HepG2 (cell line): ENCODE measurements around the gene MTRR. TPM values are rescaled to one million over a fixed set of nuclear protein-coding genes. Genes with fewer than 3 reads are reported as not detected.

Experiments used
- ATAC-seq: fragments of 200-7000 bp; cut with Tn5 transposase; 3 replicates; pipeline ENCODE4 v1.9.1; 2020; ENCODE audit warnings: mild to moderate bottlenecking, moderate library complexity
- BruUV-seq: library from RNA; stranded (reverse); fragments of 400-500 nt; replicated peaks from 2 replicates; lab custom pipeline; 2021; lab: Mats Ljungman, UMichigan
- CTCF ChIA-PET: fragments of 300-600 bp; formaldehyde crosslinking; extraction: SDS; loops from one replicate; lab custom pipeline; 2021; ENCODE audit warnings: low total read pairs, inconsistent platforms, low intra/inter-chr PET ratio; lab: Yijun Ruan, JAX
- POLR2A ChIA-PET: fragments of 350-600 bp; sonication (Branson Sonifier 250); formaldehyde crosslinking; loops from one replicate; lab custom pipeline; 2020; ENCODE audit warnings: antibody characterized with exemption, inconsistent platforms; lab: Yijun Ruan, JAX
- DNase-seq: peaks from one replicate; pipeline ENCODE4 v3.0.0-alpha.2; 2015; ENCODE audit warnings: low spot score
- FAIRE-seq: peaks from 3 replicates; lab custom pipeline; 2011; peaks lifted over from hg19 to GRCh38; lab: Jason Lieb, UNC
- H2AFZ ChIP-seq: one replicate; pipeline ENCODE4 v1.6.1; 2011; ENCODE audit warnings: low read length, inconsistent platforms
- H3K27ac ChIP-seq: fragments of 300-600 bp; 3 replicates; pipeline ENCODE4 v1.8.0; 2011; ENCODE audit warnings: mixed run types, mild to moderate bottlenecking, mixed read lengths, low read length, inconsistent platforms; ENCODE audit not compliant: insufficient read depth; ENCODE audit errors: extremely low read length
- H3K27me3 ChIP-seq, 2 experiments: fragments of 200-600 bp in 1 of 2; 2 replicates in 1 of 2; 3 replicates in 1 of 2; pipeline versions ENCODE4 v1.6.0 to v1.8.0; 2011; ENCODE audit warnings: low read length in 2 of 2, mild to moderate bottlenecking in 2 of 2, moderate library complexity in 2 of 2, inconsistent platforms in 1 of 2; ENCODE audit not compliant: insufficient read depth in 2 of 2, control insufficient read depth in 1 of 2
- H3K36me3 ChIP-seq, 2 experiments: fragments of 200-600 bp in 1 of 2; replicated peaks in 1 of 2; 2 replicates in 1 of 2; 3 replicates in 1 of 2; pipeline versions ENCODE4 v1.5.1 to v1.8.0; 2011; ENCODE audit warnings: low read length in 2 of 2, inconsistent platforms in 1 of 2; ENCODE audit not compliant: insufficient read depth in 2 of 2, control insufficient read depth in 1 of 2
- H3K4me1 ChIP-seq: 2 replicates; pipeline ENCODE4 v1.5.1; 2012; ENCODE audit warnings: low read length, inconsistent platforms; ENCODE audit not compliant: insufficient read depth
- H3K4me2 ChIP-seq: 2 replicates; pipeline ENCODE4 v1.6.0; 2011; ENCODE audit warnings: low read depth, low read length, inconsistent platforms
- H3K4me3 ChIP-seq, 3 experiments: fragments of 200-600 bp in 1 of 3; sonication (generic), shearing (Covaris generic) in 1 of 3; replicated peaks in 1 of 3; 2 replicates each; pipeline ENCODE4 v1.5.1; 2011 to 2016; ENCODE audit warnings: low read length in 3 of 3, inconsistent platforms in 2 of 3, low read depth in 2 of 3, mild to moderate bottlenecking in 2 of 3, control low read depth in 1 of 3, mixed read lengths in 1 of 3; ENCODE audit not compliant: insufficient read depth in 1 of 3
- H3K79me2 ChIP-seq: one replicate; pipeline ENCODE4 v1.6.1; 2011; ENCODE audit warnings: low read length, inconsistent platforms; ENCODE audit not compliant: insufficient read depth
- H3K9ac ChIP-seq: 2 replicates; pipeline ENCODE4 v1.6.0; 2011; ENCODE audit warnings: mild to moderate bottlenecking, low read depth, low read length, inconsistent platforms; ENCODE audit not compliant: insufficient read depth
- H3K9me3 ChIP-seq: 2 replicates; pipeline ENCODE4 v1.5.1; 2012; ENCODE audit warnings: mild to moderate bottlenecking, low read length
- H4K20me1 ChIP-seq: 2 replicates; pipeline ENCODE4 v1.6.0; 2011; ENCODE audit warnings: inconsistent platforms, mild to moderate bottlenecking, low read length, moderate library complexity; ENCODE audit not compliant: insufficient read depth
- BCLAF1 ChIP-seq: fragments of 450-650 bp; IDR thresholded peaks from 2 replicates; pipeline ENCODE4 v1.6.1; 2017; ENCODE audit warnings: mild to moderate bottlenecking
- CC2D1A ChIP-seq: sonication (generic); formaldehyde crosslinking; IDR thresholded peaks from 2 replicates; pipeline ENCODE4 v1.8.1; 2023; ENCODE audit warnings: mild to moderate bottlenecking, missing genetic modification reagents
- E2F2 ChIP-seq: sonication (generic); formaldehyde crosslinking; IDR thresholded peaks from 2 replicates; pipeline ENCODE4 v1.4.0; 2020; ENCODE audit warnings: missing genetic modification reagents, borderline replicate concordance
- FOXO1 ChIP-seq: sonication (generic); formaldehyde crosslinking; IDR thresholded peaks from 2 replicates; pipeline ENCODE4 v1.4.0; 2020; ENCODE audit warnings: missing genetic modification reagents
- GZF1 ChIP-seq: sonication (generic); formaldehyde crosslinking; IDR thresholded peaks from 2 replicates; pipeline ENCODE4 v1.5.1; 2020; ENCODE audit warnings: mild to moderate bottlenecking, missing genetic modification reagents
- IRF9 ChIP-seq: sonication (generic); formaldehyde crosslinking; IDR thresholded peaks from 2 replicates; pipeline ENCODE4 v1.8.0; 2022; ENCODE audit warnings: missing genetic modification reagents, mild to moderate bottlenecking, borderline replicate concordance
- MTA3 ChIP-seq: sonication (generic); formaldehyde crosslinking; IDR thresholded peaks from 2 replicates; pipeline ENCODE4 v1.4.0; 2020; ENCODE audit warnings: missing genetic modification reagents
- PCBP1 ChIP-seq: fragments of 200-400 bp; formaldehyde crosslinking; IDR thresholded peaks from 2 replicates; pipeline ENCODE4 v1.6.1; 2017; ENCODE audit warnings: mild to moderate bottlenecking, low read depth, low read length, borderline replicate concordance
- PRDM15 ChIP-seq: sonication (generic); formaldehyde crosslinking; IDR thresholded peaks from 2 replicates; pipeline ENCODE4 v1.4.0; 2020; ENCODE audit warnings: missing genetic modification reagents
- SAFB2 ChIP-seq: sonication (generic); formaldehyde crosslinking; IDR thresholded peaks from 2 replicates; pipeline ENCODE4 v1.5.1; 2020; ENCODE audit warnings: missing genetic modification reagents, low read depth, mild to moderate bottlenecking, borderline replicate concordance
- SMAD1 ChIP-seq: sonication (generic); formaldehyde crosslinking; IDR thresholded peaks from 2 replicates; pipeline ENCODE4 v1.4.0; 2020; ENCODE audit warnings: missing genetic modification reagents, low read depth, mild to moderate bottlenecking, borderline replicate concordance
- TBL1XR1 ChIP-seq: fragments of 150-350 bp; IDR thresholded peaks from 2 replicates; pipeline ENCODE4 v1.6.1; 2014; ENCODE audit warnings: borderline replicate concordance, low read length; ENCODE audit not compliant: partially characterized antibody
- ZNF160 ChIP-seq: sonication (generic); formaldehyde crosslinking; IDR thresholded peaks from 2 replicates; pipeline ENCODE4 v1.8.0; 2022; ENCODE audit warnings: mild to moderate bottlenecking, inconsistent platforms, missing genetic modification reagents
- ZNF816 ChIP-seq: sonication (generic); formaldehyde crosslinking; IDR thresholded peaks from 2 replicates; pipeline ENCODE4 v1.8.0; 2022; ENCODE audit warnings: missing genetic modification reagents, mild to moderate bottlenecking, borderline replicate concordance
- WGBS: methylation state at CpG from one replicate; pipeline ENCODE4 v1.1.6; 2017; ENCODE audit warnings: low lambda C conversion rate; 5-methylcytosine and 5-hydroxymethylcytosine counted together
- in situ Hi-C: cut with HindIII; loops from 2 replicates; pipeline ENCODE4 v1.10.0; 2017; ENCODE audit warnings: low pct_unique_long_range_greater_than_20kb; ENCODE audit not compliant: extremely low pct_ligation_motif_present
- intact Hi-C: fragments of 100-400 bp; cut with micrococcal nuclease; formaldehyde crosslinking; loops from one replicate; pipeline ENCODE4 v1.10.0; 2022; ENCODE audit not compliant: unreplicated experiment
- polyA plus RNA-seq, 8 experiments: library from polyadenylated mRNA; depleted of rRNA in 3 of 8; stranded (reverse) in 7 of 8; unstranded in 1 of 8; fragments of >200 nt; fragmentation: Illumina TruSeq in 4 of 8; extraction: Trizol in 4 of 8; gene quantifications; 2 replicates each; pipeline versions ENCODE4 v1.2.1 to v1.2.3, GENCODE V29; 2011 to 2016; ENCODE audit warnings: low read depth in 4 of 8, missing spikeins in 1 of 8, mixed read lengths in 1 of 8; ENCODE audit not compliant: insufficient read depth in 1 of 8
- total RNA-seq, 5 experiments: library from RNA; depleted of rRNA; stranded (reverse); fragments of >200 nt; fragmentation: Illumina TruSeq; extraction: Trizol; gene quantifications; 2 replicates each; pipeline ENCODE4 v1.2.3, GENCODE V29; 2016; ENCODE audit warnings: low read depth in 1 of 5

MTRR gene
- total and polyA plus RNA-seq, 2 of the 13 experiments (the other 11 are each of a cell fraction or from before 2014, with no cell fraction given), result 39.2 to 59.2 TPM

- ATAC-seq (no peak), DNase-seq (no peak), FAIRE-seq (no peak)
- WGBS, result 95% methylated on average over 5 of the region's 5 CpGs
- Histone ChIP-seq H4K20me1 (no peaks in the 10 kb centered on the region), H3K4me2 (no peak overlapping the region), H3K4me3 (no peak overlapping the region), H3K9me3 (no peaks in the 10 kb centered on the region), H3K27me3 (no peaks in the 10 kb centered on the region), H3K27ac (no peak overlapping the region), H3K79me2 (no peaks in the 10 kb centered on the region), H3K9ac (no peak overlapping the region), H3K4me1 (no peaks in the 10 kb centered on the region), H3K36me3 (peaks cover 13 to 84% of the 10 kb centered on the region in 2 experiments), H2AFZ (no peak overlapping the region)
- no TSS peak for BruUV-seq
- POLR2A ChIA-PET, result no interaction called here
- intact Hi-C loops, result no loop called here
- in situ Hi-C loops, result no loop called here
- CTCF ChIA-PET, result no interaction called here
- TF ChIP-seq SAFB2 (CRISPR knock-in tag), result no peak
- no peak for TF ChIP-seq CC2D1A (CRISPR knock-in tag)
- no peak for TF ChIP-seq E2F2 (CRISPR knock-in tag)
- TF ChIP-seq FOXO1, result no peak
- no peak for TF ChIP-seq ZNF160 (CRISPR knock-in tag)
- TF ChIP-seq SMAD1 (CRISPR knock-in tag), result no peak
- TF ChIP-seq BCLAF1, result no peak
- TF ChIP-seq MTA3 (CRISPR knock-in tag), result no peak
- no peak for TF ChIP-seq PCBP1
- TF ChIP-seq GZF1 (CRISPR knock-in tag), result no peak
- no peak for TF ChIP-seq TBL1XR1
- TF ChIP-seq ZNF816 (CRISPR knock-in tag), result no peak
- no peak for TF ChIP-seq IRF9
- TF ChIP-seq PRDM15, result no peak
These were observed 25.5 kb downstream of the MTRR start for GRCh38 chr5:7894439-7894838.
